Glomerular visceral epithelial cell (primary cell): ENCODE measurements around the gene KCND3.

Source experiments
- DNase-seq: peaks from one replicate; pipeline ENCODE4 v3.0.0-alpha.2; 2016; ENCODE audit errors: extremely low spot score

Gene KCND3

GRCh38 chr1:111729946-111730681 is 259.4 kb downstream of the KCND3 start:
- DNase-seq = no peak

GRCh38 chr1:111729271-111729921 is 260.1 kb downstream of the KCND3 start:
- no peak for DNase-seq

GRCh38 chr1:111727056-111727455 is 262.4 kb downstream of the KCND3 start:
- DNase-seq = no peak

GRCh38 chr1:111725192-111725591 is 264.3 kb downstream of the KCND3 start:
- no peak for DNase-seq

GRCh38 chr1:111723871-111724270 is 265.6 kb downstream of the KCND3 start:
- DNase-seq = no peak

- no peak for DNase-seq
Measured at GRCh38 chr1:111723091-111723806, 266.2 kb downstream of the KCND3 start.

- no peak for DNase-seq
Measured at GRCh38 chr1:111720977-111721786, 268.3 kb downstream of the KCND3 start.
